WTC11 (cell line): ENCODE results near the gene DOK7. TPM values are rescaled to one million over a fixed set of nuclear protein-coding genes. Genes with fewer than 3 reads are reported as not detected.

ENCODE experiments used
- ATAC-seq: fragments of 200-7000 bp; cut with Tn5 transposase; 2 replicates; pipeline ENCODE4 v1.10.0; 2021; ENCODE audit warnings: mild to moderate bottlenecking, moderate library complexity
- CTCF ChIA-PET: fragments of 300-600 bp; sonication (Branson Sonifier 250); formaldehyde crosslinking; loops from one replicate; lab custom pipeline; 2021; ENCODE audit warnings: antibody characterized with exemption; lab: Charles Lee
- POLR2A ChIA-PET: fragments of 350-600 bp; sonication (Branson Sonifier 250); formaldehyde crosslinking; loops from one replicate; lab custom pipeline; 2021; ENCODE audit warnings: antibody characterized with exemption; lab: Charles Lee
- DNase-seq: peaks from one replicate; pipeline ENCODE4 v3.0.0; 2021; ENCODE audit warnings: low spot score
- H3K27ac Mint-ChIP-seq: 2 replicates; pipeline ENCODE4 v1.8.0; 2021; ENCODE audit warnings: mixed read lengths
- H3K27me3 Mint-ChIP-seq: 2 replicates; pipeline ENCODE4 v1.8.0; 2021; ENCODE audit warnings: low read depth, mild to moderate bottlenecking, moderate library complexity, mixed read lengths
- H3K36me3 Mint-ChIP-seq: 2 replicates; pipeline ENCODE4 v1.8.0; 2021; ENCODE audit warnings: mixed read lengths
- H3K4me1 Mint-ChIP-seq: 2 replicates; pipeline ENCODE4 v1.8.0; 2022; ENCODE audit warnings: mixed read lengths
- H3K4me3 Mint-ChIP-seq: 2 replicates; pipeline ENCODE4 v1.8.0; 2021; ENCODE audit warnings: mild to moderate bottlenecking, moderate library complexity, mixed read lengths
- H3K9me3 Mint-ChIP-seq: 2 replicates; pipeline ENCODE4 v1.8.0; 2021; ENCODE audit warnings: mixed read lengths
- EMX1 ChIP-seq: fragments of 250-450 bp; sonication (Bioruptor Pico); IDR thresholded peaks from 2 replicates; pipeline ENCODE4 v1.8.0; 2021; ENCODE audit warnings: mild to moderate bottlenecking
- ESRRA ChIP-seq: sonication (generic); formaldehyde crosslinking; IDR thresholded peaks from 2 replicates; pipeline ENCODE4 v1.8.1; 2022; ENCODE audit warnings: mild to moderate bottlenecking, missing genetic modification reagents, borderline replicate concordance
- FOXK1 ChIP-seq: sonication (generic); formaldehyde crosslinking; IDR thresholded peaks from 2 replicates; pipeline ENCODE4 v1.8.0; 2022; ENCODE audit warnings: mild to moderate bottlenecking, moderate library complexity, missing genetic modification reagents
- NFATC4 ChIP-seq: fragments of 250-450 bp; sonication (Bioruptor Pico); IDR thresholded peaks from 2 replicates; pipeline ENCODE4 v1.9.0; 2021; ENCODE audit warnings: mild to moderate bottlenecking
- OVOL2 ChIP-seq: fragments of 250-450 bp; sonication (Bioruptor Pico); IDR thresholded peaks from 2 replicates; pipeline ENCODE4 v1.9.0; 2021; ENCODE audit warnings: mild to moderate bottlenecking, borderline replicate concordance
- PRRX2 ChIP-seq: fragments of 250-450 bp; sonication (Bioruptor Pico); IDR thresholded peaks from 2 replicates; pipeline ENCODE4 v1.8.0; 2021; ENCODE audit warnings: mild to moderate bottlenecking
- SMAD4 ChIP-seq: sonication (generic); formaldehyde crosslinking; IDR thresholded peaks from 2 replicates; pipeline ENCODE4 v1.8.0; 2022; ENCODE audit warnings: mild to moderate bottlenecking, missing genetic modification reagents
- TCF7 ChIP-seq: sonication (generic); formaldehyde crosslinking; IDR thresholded peaks from 2 replicates; pipeline ENCODE4 v1.8.0; 2022; ENCODE audit warnings: mild to moderate bottlenecking, low read depth, missing genetic modification reagents, moderate library complexity
- TEAD1 ChIP-seq: sonication (generic); formaldehyde crosslinking; IDR thresholded peaks from 2 replicates; pipeline ENCODE4 v1.8.0; 2022; ENCODE audit warnings: mild to moderate bottlenecking, missing genetic modification reagents
- total RNA-seq: library from RNA; stranded (reverse); gene quantifications from 3 replicates; pipeline ENCODE4 v1.2.3, GENCODE V29; 2021
- TF ChIP-seq, protein P1 (sequence below): fragments of 250-450 bp; sonication (Bioruptor Pico); IDR thresholded peaks from 2 replicates; pipeline ENCODE4 v1.9.0; 2021; ENCODE audit warnings: mild to moderate bottlenecking
- TF ChIP-seq, protein P2 (sequence below): fragments of 200-600 bp; IDR thresholded peaks from 2 replicates; pipeline ENCODE4 v1.8.0; 2022; ENCODE audit warnings: antibody characterized with exemption
- TF ChIP-seq, protein P3 (sequence below): sonication (generic); formaldehyde crosslinking; IDR thresholded peaks from 2 replicates; pipeline ENCODE4 v1.8.1; 2022; ENCODE audit warnings: mild to moderate bottlenecking, missing genetic modification reagents, moderate library complexity, borderline replicate concordance
- TF ChIP-seq, protein P4 (sequence below): sonication (generic); formaldehyde crosslinking; conservative IDR thresholded peaks from 2 replicates; pipeline ENCODE4 v1.8.1; 2022; ENCODE audit warnings: mild to moderate bottlenecking, missing genetic modification reagents
- TF ChIP-seq, protein P5 (sequence below): sonication (generic); formaldehyde crosslinking; IDR thresholded peaks from 2 replicates; pipeline ENCODE4 v1.8.1; 2023; ENCODE audit warnings: mild to moderate bottlenecking, missing genetic modification reagents
- TF ChIP-seq, protein P6 (sequence below): sonication (generic); formaldehyde crosslinking; IDR thresholded peaks from 2 replicates; pipeline ENCODE4 v1.8.1; 2023; ENCODE audit warnings: mild to moderate bottlenecking, missing genetic modification reagents
- TF ChIP-seq, protein P7 (sequence below): sonication (generic); formaldehyde crosslinking; IDR thresholded peaks from 2 replicates; pipeline ENCODE4 v1.8.0; 2023; ENCODE audit warnings: missing genetic modification reagents, mild to moderate bottlenecking, borderline replicate concordance

Gene DOK7
- total RNA-seq, 1 experiment from 2014 or later, result 0.22 TPM

DNA sequence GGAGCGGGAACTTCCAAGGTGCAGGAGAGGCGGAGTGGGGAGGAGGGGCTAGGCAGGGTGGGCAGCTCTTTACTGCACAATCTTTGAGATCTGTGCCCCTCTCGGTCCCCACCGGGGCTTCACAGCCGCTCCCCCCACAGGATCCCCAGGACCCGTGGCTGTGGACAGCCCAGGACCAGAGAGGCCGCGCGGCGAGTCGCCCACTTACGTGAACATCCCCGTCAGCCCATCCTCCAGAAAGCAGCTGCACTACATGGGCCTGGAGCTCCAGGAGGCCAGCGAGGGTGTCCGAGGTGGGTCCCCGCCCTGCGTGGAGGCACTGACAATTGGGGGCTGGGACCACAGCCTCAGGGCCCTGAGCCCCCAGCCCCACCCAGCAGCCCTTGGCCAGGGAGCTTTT is 37.0 kb downstream of the DOK7 start:
- Mint-ChIP-seq H3K27ac (no peak overlapping the region), H3K4me1 (no peaks in the 10 kb centered on the region), H3K36me3 (peaks cover 5% of the 10 kb centered on the region; the same call in 1 of the 2 replicates), H3K27me3 (peaks cover 33% of the 10 kb centered on the region), H3K9me3 (no peaks in the 10 kb centered on the region), H3K4me3 (no peak overlapping the region)
- TF ChIP-seq, protein P1, sequence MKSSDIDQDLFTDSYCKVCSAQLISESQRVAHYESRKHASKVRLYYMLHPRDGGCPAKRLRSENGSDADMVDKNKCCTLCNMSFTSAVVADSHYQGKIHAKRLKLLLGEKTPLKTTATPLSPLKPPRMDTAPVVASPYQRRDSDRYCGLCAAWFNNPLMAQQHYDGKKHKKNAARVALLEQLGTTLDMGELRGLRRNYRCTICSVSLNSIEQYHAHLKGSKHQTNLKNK (CRISPR knock-in tag), result no peak
- TF ChIP-seq, protein P2, sequence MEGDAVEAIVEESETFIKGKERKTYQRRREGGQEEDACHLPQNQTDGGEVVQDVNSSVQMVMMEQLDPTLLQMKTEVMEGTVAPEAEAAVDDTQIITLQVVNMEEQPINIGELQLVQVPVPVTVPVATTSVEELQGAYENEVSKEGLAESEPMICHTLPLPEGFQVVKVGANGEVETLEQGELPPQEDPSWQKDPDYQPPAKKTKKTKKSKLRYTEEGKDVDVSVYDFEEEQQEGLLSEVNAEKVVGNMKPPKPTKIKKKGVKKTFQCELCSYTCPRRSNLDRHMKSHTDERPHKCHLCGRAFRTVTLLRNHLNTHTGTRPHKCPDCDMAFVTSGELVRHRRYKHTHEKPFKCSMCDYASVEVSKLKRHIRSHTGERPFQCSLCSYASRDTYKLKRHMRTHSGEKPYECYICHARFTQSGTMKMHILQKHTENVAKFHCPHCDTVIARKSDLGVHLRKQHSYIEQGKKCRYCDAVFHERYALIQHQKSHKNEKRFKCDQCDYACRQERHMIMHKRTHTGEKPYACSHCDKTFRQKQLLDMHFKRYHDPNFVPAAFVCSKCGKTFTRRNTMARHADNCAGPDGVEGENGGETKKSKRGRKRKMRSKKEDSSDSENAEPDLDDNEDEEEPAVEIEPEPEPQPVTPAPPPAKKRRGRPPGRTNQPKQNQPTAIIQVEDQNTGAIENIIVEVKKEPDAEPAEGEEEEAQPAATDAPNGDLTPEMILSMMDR, result no peak
- no peak for TF ChIP-seq TEAD1 (CRISPR knock-in tag)
- no peak for ATAC-seq
- ChIA-PET POLR2A (no interaction called here), CTCF (interaction anchor here (1.0 kb wide), 1 partner anchor 19 kb away, joined by 6 read pairs; no protein-coding TSS in a partner anchor)
- no peak for DNase-seq

DNA sequence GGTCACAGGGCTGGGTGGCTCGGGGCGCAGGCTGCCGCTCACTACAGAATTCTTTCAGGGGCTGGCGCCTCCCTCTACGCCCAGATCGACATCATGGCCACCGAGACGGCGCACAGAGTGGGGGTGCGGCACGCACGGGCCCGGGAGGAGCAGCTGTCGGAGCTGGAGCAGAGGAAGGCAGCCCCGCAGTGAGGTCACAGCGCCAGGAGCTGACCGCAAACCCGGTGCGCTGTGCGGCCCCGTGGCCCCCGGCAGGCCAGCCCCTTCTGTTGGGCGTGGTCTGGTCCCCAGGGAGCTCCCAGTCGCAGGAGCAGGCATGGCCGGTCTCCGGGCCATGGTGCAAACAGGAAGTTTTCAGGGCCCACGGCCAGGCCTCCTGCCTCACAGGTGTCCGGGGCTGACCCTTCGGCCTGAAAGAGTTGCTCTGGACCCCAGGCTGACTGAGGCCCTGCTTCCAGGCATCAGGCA is 37.6 kb downstream of the DOK7 start:
- CTCF ChIA-PET, result interaction anchor here (1.0 kb wide), 1 partner anchor 20 kb away, joined by 6 read pairs; no protein-coding TSS in a partner anchor
- DNase-seq (no peak), ATAC-seq (no peak)
- Mint-ChIP-seq H3K36me3 (peaks cover 5% of the 10 kb centered on the region; the same call in 1 of the 2 replicates), H3K27ac (no peak overlapping the region), H3K4me3 (no peak overlapping the region), H3K27me3 (peaks cover 27% of the 10 kb centered on the region), H3K4me1 (no peaks in the 10 kb centered on the region), H3K9me3 (no peaks in the 10 kb centered on the region)
- POLR2A ChIA-PET, result no interaction called here
- TF ChIP-seq, protein P1 (CRISPR knock-in tag), result no peak
- TF ChIP-seq, protein P3, sequence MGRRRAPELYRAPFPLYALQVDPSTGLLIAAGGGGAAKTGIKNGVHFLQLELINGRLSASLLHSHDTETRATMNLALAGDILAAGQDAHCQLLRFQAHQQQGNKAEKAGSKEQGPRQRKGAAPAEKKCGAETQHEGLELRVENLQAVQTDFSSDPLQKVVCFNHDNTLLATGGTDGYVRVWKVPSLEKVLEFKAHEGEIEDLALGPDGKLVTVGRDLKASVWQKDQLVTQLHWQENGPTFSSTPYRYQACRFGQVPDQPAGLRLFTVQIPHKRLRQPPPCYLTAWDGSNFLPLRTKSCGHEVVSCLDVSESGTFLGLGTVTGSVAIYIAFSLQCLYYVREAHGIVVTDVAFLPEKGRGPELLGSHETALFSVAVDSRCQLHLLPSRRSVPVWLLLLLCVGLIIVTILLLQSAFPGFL (CRISPR knock-in tag), result no peak
- TF ChIP-seq ESRRA, result no peak
- TF ChIP-seq, protein P4, sequence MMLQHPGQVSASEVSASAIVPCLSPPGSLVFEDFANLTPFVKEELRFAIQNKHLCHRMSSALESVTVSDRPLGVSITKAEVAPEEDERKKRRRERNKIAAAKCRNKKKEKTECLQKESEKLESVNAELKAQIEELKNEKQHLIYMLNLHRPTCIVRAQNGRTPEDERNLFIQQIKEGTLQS (CRISPR knock-in tag), result no peak

DNA sequence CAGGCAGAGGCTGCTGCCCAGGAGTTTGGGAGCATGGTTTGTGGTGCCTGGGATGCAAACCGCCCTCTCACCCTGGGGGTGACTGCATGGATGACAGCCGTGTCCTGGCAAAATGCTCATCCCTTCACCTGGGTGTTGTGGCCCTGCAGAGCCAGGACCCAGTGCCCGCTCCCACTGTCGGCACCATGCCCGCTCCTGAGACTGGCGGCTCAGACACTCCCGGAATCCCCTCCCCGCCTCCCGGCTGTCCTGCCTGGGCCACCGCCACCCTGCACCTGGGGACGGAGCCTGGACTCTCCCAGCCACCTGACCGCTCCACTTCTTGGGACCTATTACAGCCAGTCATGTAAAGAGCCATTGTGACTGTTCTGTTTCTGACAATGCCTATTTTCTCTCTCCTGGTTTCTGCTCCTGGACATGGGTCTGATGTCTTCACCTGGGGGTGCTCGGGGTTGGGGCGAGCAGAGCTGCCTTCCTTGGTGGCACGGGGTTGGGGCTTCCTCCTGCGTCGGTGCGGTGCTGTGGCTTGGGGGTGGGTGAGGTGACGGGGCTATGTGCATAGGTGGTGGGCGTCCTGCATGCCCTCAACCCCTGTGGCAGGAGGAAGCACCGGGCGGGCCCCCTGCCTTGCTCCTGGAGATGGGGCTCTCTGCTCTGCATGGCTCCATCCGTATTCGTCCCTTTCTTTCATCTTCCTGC is 38.2 kb downstream of the DOK7 start:
- Mint-ChIP-seq H3K27ac (no peak overlapping the region), H3K27me3 (peaks cover 21% of the 10 kb centered on the region), H3K36me3 (peaks cover 5% of the 10 kb centered on the region; the same call in 1 of the 2 replicates), H3K4me1 (no peaks in the 10 kb centered on the region), H3K9me3 (no peaks in the 10 kb centered on the region), H3K4me3 (no peak overlapping the region)
- ChIA-PET POLR2A (no interaction called here), CTCF (interaction anchor here (0.9 to 1.1 kb wide), 2 partner anchors 13 to 21 kb away, joined by 3 to 11 read pairs; no protein-coding TSS in a partner anchor)
- ATAC-seq (no peak), DNase-seq (no peak)
- TF ChIP-seq, protein P5, sequence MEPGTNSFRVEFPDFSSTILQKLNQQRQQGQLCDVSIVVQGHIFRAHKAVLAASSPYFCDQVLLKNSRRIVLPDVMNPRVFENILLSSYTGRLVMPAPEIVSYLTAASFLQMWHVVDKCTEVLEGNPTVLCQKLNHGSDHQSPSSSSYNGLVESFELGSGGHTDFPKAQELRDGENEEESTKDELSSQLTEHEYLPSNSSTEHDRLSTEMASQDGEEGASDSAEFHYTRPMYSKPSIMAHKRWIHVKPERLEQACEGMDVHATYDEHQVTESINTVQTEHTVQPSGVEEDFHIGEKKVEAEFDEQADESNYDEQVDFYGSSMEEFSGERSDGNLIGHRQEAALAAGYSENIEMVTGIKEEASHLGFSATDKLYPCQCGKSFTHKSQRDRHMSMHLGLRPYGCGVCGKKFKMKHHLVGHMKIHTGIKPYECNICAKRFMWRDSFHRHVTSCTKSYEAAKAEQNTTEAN (CRISPR knock-in tag), result no peak
- TF ChIP-seq ESRRA (no peak), FOXK1 (CRISPR knock-in tag) (no peak), EMX1 (CRISPR knock-in tag) (no peak), TCF7 (no peak), OVOL2 (CRISPR knock-in tag) (no peak), NFATC4 (CRISPR knock-in tag) (no peak), PRRX2 (no peak), SMAD4 (CRISPR knock-in tag) (no peak)
- TF ChIP-seq, protein P6, sequence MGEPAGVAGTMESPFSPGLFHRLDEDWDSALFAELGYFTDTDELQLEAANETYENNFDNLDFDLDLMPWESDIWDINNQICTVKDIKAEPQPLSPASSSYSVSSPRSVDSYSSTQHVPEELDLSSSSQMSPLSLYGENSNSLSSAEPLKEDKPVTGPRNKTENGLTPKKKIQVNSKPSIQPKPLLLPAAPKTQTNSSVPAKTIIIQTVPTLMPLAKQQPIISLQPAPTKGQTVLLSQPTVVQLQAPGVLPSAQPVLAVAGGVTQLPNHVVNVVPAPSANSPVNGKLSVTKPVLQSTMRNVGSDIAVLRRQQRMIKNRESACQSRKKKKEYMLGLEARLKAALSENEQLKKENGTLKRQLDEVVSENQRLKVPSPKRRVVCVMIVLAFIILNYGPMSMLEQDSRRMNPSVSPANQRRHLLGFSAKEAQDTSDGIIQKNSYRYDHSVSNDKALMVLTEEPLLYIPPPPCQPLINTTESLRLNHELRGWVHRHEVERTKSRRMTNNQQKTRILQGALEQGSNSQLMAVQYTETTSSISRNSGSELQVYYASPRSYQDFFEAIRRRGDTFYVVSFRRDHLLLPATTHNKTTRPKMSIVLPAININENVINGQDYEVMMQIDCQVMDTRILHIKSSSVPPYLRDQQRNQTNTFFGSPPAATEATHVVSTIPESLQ (CRISPR knock-in tag), result no peak
- TF ChIP-seq, protein P3 (CRISPR knock-in tag), result no peak
- TF ChIP-seq, protein P7, sequence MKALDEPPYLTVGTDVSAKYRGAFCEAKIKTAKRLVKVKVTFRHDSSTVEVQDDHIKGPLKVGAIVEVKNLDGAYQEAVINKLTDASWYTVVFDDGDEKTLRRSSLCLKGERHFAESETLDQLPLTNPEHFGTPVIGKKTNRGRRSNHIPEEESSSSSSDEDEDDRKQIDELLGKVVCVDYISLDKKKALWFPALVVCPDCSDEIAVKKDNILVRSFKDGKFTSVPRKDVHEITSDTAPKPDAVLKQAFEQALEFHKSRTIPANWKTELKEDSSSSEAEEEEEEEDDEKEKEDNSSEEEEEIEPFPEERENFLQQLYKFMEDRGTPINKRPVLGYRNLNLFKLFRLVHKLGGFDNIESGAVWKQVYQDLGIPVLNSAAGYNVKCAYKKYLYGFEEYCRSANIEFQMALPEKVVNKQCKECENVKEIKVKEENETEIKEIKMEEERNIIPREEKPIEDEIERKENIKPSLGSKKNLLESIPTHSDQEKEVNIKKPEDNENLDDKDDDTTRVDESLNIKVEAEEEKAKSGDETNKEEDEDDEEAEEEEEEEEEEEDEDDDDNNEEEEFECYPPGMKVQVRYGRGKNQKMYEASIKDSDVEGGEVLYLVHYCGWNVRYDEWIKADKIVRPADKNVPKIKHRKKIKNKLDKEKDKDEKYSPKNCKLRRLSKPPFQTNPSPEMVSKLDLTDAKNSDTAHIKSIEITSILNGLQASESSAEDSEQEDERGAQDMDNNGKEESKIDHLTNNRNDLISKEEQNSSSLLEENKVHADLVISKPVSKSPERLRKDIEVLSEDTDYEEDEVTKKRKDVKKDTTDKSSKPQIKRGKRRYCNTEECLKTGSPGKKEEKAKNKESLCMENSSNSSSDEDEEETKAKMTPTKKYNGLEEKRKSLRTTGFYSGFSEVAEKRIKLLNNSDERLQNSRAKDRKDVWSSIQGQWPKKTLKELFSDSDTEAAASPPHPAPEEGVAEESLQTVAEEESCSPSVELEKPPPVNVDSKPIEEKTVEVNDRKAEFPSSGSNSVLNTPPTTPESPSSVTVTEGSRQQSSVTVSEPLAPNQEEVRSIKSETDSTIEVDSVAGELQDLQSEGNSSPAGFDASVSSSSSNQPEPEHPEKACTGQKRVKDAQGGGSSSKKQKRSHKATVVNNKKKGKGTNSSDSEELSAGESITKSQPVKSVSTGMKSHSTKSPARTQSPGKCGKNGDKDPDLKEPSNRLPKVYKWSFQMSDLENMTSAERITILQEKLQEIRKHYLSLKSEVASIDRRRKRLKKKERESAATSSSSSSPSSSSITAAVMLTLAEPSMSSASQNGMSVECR (CRISPR knock-in tag), result no peak
